ENCODE data around the gene MORN4.
A peak's percentile ranks its signal among the peaks of the same experiment; 100 is the strongest.

Gene MORN4

GRCh38 chr10:97575127-97575668 is 58.1 kb downstream of the MORN4 start:
- DNase-seq (ENCODE audit: low read depth in 2 of 3, low spot score in 1 of 3), result no peak

GRCh38 chr10:97574374-97575126 is 58.8 kb downstream of the MORN4 start:
- no peak for DNase-seq (ENCODE audit: low read depth in 2 of 3, low spot score in 1 of 3)

GRCh38 chr10:97573672-97574071 is 59.6 kb downstream of the MORN4 start:
- DNase-seq (ENCODE audit: low read depth in 2 of 3, low spot score in 1 of 3), result no peak

GRCh38 chr10:97573021-97573420 is 60.3 kb downstream of the MORN4 start:
- no peak for DNase-seq (ENCODE audit: low read depth in 2 of 3, low spot score in 1 of 3)

GRCh38 chr10:97572214-97572989 is 60.9 kb downstream of the MORN4 start, which contains the start of gene ANKRD2:
Gene ANKRD2 (plus strand): TSS chr10:97572779. CDS start chr10:97572789, 10 bp downstream.
- DNase-seq (ENCODE audit: low read depth in 2 of 3, low spot score in 1 of 3), result peak; percentile 31 to 54 (median 43)

GRCh38 chr10:97571622-97572021 is 61.7 kb downstream of the MORN4 start:
- DNase-seq (ENCODE audit: low read depth in 2 of 3, low spot score in 1 of 3), result no peak

GRCh38 chr10:97570789-97571471 is 62.4 kb downstream of the MORN4 start:
- DNase-seq (ENCODE audit: low read depth in 2 of 3, low spot score in 1 of 3), result no peak

- no peak for DNase-seq (ENCODE audit: low read depth in 2 of 3, low spot score in 1 of 3)
Observed at GRCh38 chr10:97570146-97570788, 63.0 kb downstream of the MORN4 start.

GRCh38 chr10:97567891-97568290 is 65.4 kb downstream of the MORN4 start:
- no peak for DNase-seq (ENCODE audit: low read depth in 2 of 3, low spot score in 1 of 3)

GRCh38 chr10:97566336-97566996 is 66.8 kb downstream of the MORN4 start:
- DNase-seq (ENCODE audit: low read depth in 2 of 3, low spot score in 1 of 3), result no peak

- no peak for DNase-seq (ENCODE audit: low read depth in 2 of 3, low spot score in 1 of 3)
Observed at GRCh38 chr10:97564776-97565175, 68.5 kb downstream of the MORN4 start.
